KBM-7 (cell line): ENCODE results near the gene KASH5.
A peak's percentile ranks its signal among the peaks of the same experiment; 100 is the strongest.
"Not testable (repeated sequence)": the region's sequence is repeated elsewhere in the genome, so short reads cannot be mapped to it uniquely, and the experiment has no call there.

Source experiments
- DNase-seq: peaks from one replicate; pipeline ENCODE4 v3.0.0-alpha.2; 2015
- in situ Hi-C: fragments of 300-500 bp; cut with MboI; formaldehyde crosslinking; loops from 2 replicates; pipeline ENCODE4 v1.14.3; 2020; ENCODE audit warnings: low sequenced_read_pairs, low pct_unique_long_range_greater_than_20kb, mixed read lengths

The KASH5 gene

DNA sequence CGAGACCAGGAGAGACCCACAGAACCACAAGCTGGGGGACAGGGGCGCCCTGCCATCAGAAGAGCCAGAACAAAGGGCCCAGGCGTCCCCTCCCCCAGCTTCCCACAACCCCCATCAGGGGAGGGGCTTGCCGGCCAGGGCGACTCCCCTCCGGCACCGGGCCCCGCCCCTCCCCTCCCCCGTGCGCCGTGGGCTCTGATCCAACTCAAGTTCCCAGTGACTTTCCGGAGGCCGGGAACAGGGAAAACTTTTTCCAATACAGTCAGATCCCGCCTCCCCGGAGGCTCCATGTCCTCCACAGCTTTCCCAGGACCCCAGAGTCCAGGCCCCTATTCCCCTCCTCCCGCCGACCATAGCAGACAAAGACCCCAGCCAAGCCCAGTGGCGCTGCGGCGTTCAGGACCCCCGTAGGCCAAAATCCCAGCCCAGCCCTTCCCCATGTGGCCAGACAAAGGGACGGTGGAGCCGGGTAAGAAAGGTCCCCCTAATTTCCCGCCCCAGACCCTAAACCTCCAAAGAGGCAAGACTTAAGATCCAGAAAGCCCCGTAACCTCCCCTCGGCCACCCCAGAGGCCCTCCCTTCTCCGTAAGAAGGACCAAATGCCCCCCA is 26.5 kb upstream of the KASH5 start:
- DNase-seq: no peak
- in situ Hi-C loops: no loop called here

DNA sequence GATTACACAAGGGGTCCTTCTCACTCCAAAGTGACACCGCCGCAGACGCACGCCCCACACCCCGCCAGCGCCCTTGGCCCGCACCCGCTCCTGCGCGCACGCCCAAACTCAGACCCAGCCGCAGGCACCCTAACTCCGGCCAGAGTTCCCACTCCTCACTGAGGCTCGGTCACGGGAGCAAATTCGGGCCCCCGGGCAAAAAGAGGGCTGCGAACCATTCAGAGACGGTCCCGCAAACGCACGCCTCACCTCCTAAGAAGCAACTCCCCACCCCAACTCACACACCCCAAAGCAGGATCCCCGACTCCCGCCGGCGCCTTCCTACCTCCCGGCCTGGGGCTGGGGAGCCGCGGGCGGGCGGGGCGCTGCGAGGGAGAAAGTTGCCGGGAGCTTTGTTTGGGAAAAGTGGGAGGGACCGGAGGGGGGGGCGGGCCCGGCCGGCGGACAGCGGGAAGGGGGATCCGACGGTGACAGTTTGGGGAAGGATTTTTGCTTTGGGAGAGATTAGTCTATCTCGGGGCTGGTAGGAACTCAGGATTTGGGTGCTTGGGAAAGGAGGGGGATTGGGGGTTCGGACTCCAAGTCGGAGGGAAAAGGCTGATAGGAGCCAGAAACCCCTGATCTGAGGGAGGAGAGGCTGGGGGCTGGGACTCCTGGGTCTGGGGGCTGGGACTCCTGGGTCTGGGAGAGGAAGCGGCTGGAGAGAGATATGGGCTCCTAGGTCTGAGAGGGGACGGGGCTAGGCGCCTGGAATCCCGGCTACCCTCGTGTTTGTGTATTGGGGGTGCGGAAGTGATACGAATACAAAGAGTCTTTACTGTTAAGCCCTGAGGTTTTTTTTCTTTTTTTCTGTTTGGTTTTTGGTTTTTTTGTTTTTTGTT is 25.8 kb upstream of the KASH5 start, which contains the start of gene TEAD2:
TSS of gene TEAD2 (minus strand) at position 369 of the 881 bp plus-strand sequence. CDS start 2,341 bp downstream, outside the sequence.
- no peak for DNase-seq

DNA sequence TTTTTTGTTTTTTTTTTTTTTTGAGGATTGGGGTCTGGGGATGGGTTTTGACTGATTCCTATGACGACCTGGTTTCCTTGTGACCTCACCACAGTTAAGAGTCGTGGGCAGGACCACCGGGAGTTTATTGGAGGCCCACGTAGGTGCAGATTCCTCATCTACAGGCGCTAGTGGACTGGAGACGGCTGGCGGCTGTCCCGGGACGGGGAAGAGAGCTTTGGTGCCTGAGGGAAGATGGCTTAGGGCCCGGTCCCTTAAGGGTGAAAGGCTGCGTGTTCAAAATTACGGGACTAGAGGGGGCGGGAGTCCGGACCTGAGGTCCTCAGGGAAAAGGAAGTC is 25.2 kb upstream of the KASH5 start:
- in situ Hi-C loops: no loop called here

More for the DNA sequence above, 25.8 kb upstream of the KASH5 start, which contains the start of gene TEAD2:
- in situ Hi-C loops: no loop called here

DNA sequence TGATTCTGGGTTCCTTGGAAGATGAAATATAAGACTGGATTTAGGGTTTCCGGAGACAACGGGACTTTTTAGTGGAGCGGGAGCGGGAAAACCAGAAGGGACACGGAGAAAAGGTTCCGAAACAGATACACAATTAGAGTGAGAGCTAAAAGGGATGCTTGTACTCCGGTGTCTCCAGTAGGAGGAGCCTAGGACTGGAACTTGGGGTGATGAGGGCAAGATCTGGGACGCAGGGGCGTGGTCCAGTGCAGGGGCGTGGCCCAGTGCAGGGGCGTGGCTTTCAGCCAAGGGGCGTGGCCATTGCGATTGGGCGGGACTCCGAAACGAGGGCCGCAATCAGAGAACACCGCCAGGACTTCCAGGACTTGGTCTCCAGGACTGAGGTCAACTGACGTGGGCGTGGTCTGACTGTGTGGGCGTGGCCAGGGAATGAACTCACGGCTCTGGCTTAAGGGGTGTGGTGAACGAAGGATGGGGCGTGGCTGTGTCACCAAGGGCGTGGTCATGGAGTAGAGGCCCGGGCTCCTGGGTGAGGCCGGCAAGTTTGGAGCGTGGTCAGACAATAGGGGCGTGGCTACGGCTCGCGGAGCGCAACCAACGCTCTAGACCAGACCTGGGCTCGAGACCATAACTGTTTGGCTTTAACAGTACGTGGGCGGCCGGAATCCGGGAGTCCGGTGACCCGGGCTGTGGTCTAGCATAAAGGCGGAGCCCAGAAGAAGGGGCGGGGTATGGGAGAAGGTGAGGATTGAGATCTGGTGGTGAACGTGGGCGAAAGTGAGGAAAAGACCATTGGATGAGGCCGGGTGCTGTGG is 24.6 kb upstream of the KASH5 start, which contains the start of gene DKKL1:
TSS of gene DKKL1 (plus strand) at position 610 of the 815 bp plus-strand sequence. CDS start at position 732, 122 bp downstream.
- DNase-seq: peak; percentile 87
- in situ Hi-C loops: no loop called here

More for the DNA sequence above, 25.2 kb upstream of the KASH5 start:
- peak; percentile 18 for DNase-seq

DNA sequence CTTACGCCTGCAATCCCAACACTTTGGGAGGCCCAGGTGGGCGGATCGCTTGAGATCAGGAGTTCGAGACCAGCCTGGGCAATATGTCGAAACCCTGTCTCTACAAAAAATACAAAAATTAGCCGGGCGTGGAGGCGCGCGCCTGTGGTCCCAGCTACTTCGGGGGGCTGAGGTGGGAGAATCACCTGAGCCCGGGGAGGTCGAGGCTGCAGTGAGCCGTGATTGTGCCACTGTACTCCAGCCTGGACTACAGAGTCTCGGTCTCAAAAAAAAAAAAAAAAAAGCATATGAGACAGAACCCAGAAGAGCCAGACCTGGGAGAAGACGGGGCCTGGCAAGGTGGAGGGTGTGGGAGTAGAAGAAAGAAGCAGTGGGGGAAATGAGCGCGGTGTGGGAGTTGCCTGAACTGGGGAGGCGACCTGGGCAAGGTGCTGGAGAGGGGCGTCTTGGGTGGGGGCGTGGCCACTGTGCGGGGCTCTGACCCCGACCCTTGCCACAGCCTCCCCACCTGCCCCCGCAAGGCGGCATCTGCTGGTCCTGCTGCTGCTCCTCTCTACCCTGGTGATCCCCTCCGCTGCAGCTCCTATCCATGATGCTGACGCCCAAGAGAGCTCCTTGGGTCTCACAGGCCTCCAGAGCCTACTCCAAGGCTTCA is 23.8 kb upstream of the KASH5 start:
- DNase-seq: no peak
- in situ Hi-C loops: no loop called here

DNA sequence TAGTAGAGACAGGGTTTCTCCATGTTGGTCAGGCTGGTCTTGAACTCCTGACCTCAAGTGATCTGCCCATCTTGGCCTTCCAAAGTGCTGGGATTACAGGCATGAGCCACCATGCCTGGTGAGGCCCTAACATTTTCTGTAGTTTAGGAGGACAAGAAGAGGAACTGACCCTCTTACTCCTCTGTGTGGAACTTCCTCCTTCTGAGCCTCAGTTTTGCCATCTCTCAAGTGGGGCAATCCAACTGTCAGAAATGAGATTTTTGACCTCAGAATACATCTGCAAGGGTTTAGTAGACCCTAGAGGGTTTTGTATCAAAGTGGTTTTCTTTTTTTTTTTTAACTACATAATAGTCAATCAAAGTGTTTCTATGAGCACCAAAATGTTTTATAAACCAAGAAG is 21.9 kb upstream of the KASH5 start:
- in situ Hi-C loops: no loop called here
- no peak for DNase-seq

DNA sequence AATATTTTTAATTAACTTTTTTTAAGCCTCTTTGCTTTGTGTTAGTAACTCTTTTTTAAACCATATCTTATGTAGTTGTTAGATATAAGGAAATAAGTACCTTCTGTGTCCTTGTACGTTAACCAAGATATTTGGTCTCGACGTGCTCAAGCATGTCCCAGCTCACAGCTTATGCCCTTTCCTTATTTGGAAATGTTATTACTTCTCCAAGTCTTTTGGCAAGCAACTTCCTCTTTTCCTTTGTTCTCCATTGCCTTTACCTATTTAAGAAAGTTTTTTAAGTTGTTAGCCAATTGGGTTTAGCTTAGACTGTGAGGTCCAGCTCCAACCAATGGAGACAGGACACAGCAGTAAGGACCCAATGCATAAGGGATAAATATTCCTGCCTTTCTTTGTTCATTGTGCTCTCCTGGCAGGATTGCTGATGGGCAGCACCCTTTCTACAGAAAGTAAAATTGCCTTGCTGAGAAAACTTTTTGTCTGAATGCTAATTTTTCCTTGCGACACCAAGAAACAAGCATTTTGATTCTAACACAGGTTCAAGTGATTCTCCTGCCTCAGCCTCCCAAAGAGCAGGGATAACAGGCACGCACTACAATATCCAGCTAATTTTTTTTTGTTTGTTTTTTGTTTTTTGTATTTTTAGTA is 19.2 kb upstream of the KASH5 start:
- in situ Hi-C loops: no loop called here
- peak; percentile 85 for DNase-seq

DNA sequence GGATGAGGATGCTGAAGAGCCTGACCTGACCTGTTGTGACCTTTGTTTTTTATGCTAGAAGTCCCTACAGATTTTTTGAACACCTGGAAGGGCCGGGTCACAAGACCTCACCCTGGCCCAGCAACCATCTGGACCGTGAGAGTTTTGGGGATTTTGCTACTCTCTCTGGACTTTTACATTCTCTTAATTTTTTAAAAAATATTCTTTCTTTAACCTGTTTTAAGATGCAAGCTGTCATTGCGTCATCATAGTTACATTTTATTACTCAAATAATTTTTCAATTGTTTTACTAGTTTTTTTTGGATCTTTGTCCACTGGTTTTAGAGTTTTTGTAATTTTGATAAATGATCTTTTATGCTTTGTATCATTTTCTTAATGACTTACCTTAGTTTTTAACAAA is 16.9 kb upstream of the KASH5 start:
- in situ Hi-C loops: no loop called here
- no peak for DNase-seq

DNA sequence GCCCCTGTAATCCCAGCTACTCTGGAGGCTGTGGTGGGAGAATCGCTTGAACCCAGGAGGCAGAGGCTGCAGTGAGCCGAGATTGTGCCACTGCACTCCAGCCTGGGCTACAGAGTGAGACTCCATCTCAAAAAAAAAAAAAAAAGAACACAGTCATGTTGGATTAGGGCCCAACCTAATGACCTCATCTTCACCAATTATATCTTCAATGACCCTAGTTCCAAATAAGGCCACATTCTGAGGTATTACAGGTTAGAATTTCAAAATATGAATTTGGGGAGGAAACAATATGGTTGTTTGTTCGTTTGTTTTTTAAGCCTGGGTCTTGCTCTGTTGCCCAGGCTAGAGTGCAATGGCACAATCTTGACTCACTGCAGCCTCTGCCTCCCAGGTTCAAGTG is 14.9 kb upstream of the KASH5 start:
- DNase-seq, in situ Hi-C loops: not testable (repeated sequence)

DNA sequence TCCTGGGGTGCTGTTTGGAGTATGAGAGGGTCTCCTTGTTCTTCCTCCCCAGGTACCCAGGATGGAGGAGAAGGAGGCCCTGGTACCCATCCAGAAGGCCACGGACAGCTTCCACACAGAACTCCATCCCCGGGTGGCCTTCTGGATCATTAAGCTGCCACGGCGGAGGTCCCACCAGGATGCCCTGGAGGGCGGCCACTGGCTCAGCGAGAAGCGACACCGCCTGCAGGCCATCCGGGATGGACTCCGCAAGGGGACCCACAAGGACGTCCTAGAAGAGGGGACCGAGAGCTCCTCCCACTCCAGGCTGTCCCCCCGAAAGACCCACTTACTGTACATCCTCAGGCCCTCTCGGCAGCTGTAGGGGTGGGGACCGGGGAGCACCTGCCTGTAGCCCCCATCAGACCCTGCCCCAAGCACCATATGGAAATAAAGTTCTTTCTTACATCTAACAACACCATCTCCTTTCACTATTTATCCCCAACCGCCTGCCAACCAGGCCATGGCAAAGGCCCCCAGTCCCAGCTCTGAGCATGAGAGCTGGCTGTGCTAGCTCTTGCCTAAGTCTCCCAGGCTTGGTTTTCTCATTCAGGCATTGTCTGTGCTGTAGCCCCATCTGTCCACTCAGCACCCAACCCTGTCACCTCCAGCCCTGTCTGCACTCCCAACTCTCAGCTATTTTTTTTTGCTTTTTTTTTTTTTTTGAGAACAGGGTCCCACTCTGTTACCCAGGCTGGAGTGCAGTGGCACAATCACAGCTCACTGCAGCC is 13.2 kb upstream of the KASH5 start:
- in situ Hi-C loops: no loop called here

DNA sequence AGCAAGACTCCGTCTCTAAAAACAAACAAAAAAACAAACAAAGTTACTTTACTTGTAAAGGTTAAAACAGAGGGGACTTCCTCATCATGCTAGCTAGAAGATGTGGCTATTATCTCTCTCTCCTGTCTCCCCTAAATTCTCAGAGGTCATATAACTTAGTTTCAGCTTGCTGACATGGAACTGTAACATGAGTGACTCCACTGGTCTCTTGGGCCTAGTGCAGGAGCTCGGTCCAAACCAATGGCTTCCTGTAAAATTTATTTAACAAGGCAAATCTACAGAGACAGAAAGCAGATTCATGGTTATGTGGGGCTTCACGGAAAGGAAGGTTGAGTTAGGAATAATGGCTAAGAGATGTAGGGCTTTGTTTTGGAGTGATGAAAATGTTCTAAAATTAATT is 9.5 kb upstream of the KASH5 start:
- in situ Hi-C loops: no loop called here

More for the DNA sequence above, 13.2 kb upstream of the KASH5 start:
- DNase-seq: no peak

DNA sequence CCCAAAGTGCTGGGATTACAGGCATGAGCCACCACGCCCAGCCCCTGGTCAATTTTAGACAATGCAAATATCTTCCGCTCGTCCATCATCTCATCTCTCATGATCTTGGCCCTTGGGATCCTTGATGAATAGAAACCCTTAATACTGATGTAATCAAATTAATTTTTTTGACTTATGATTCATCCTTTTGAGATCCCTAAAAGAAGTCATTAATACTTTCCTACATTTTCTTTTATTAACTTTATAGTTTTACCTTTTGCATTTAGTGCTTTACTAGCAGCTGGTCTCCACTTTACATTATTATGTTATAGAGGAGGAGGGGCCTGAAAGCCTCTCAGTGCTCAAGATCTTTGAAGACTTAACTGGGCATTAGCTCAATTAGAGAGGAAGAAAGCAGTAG is 7.7 kb upstream of the KASH5 start:
- in situ Hi-C loops: no loop called here
- no peak for DNase-seq

More for the DNA sequence above, 9.5 kb upstream of the KASH5 start:
- no peak for DNase-seq

DNA sequence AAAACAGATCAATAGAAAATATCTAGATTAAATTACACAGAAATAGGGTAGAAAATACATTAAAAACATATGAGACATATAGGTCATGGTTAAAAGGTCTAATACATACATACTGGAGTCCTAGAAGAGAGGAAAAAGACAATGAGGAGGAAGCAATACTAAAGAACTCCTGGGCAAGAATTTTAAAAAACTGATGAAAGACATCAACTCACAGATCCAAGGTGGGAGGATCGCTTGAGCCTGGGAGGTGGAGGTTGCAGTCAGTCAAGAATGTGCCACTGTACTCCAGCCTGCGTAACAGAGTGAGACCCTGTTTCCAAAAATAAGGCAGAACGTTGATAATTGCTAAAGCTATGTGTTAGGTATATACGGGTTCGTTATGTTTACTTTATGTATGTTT is 5.4 kb upstream of the KASH5 start:
- in situ Hi-C loops: no loop called here

DNA sequence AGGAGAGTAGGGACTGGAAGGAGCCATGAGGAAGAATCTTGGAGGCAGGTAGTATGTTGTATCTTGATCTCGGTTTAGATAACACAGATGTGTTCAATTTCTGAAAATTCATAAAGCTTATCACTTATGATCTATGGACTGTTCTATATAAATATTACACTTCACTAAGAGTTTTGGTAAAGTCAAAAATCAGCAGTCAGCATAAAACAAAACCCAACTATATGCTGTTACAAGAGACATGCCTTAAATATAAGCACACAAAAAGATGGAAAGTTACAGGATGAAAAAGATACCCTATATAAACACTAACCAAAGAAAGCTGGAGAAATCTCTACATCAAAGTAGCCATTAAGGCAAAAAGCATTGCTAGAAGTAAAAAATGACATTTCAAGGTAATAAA is 4.5 kb upstream of the KASH5 start:
- no peak for DNase-seq
- in situ Hi-C loops: no loop called here

More for the DNA sequence above, 5.4 kb upstream of the KASH5 start:
- DNase-seq: no peak

DNA sequence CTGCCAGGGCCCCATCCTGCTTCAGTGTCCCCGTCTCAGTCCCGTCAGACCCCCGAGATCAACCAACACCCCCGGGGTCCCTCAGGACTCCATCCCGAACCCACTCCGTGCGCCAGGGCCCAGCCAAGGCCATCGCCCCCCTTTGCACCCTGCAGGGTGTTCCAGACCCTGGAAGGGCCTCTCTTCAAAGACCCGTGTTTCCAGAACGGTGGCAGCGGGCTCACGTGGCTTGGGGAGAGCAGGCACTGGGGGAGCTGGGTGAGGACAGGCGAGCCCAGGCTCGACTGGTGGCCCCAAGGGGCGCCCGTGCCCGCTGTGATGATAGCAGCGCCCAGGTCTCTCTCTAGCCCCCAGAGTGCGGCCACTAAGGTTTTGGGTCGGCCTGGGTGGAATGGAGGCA is 1.4 kb downstream of the KASH5 start:
- no peak for DNase-seq

DNA sequence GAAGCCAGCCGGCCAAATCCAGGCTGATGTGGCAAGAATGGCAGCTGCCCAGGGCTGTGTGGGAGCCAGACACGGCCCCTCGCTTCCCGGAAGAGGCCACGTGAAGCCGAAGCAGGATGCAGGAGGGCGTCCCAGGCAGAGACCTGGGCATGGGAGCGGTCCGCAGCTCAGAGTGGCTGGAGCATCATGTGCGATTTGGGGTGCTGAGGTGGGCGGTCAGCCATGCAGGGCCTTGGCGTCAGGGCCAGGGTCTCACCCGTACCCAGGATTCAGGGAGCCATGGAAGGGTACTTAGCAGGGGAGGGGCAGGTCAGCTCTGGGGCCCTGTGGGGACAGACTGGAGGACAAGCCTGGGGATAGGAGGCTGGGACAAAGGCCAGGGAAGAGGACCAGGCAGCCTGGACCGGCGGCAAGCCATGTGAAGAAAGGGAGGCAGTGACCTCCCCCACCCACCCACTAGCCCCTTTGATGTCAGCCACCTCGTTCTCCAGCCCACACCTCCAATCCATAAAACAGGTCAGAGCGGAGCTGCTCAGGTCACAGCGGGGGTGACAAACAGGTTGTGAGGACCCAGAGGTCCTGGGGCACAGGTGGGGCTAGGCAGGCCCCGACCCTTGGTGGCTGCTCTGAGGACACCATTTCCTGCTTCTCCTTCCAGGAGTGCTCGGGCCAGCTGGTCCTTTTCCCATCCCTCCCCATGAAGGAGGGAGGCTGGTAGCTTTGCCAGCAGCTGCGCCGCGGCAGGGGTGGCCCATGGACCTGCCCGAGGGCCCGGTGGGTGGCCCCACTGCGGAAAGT is 2.3 kb downstream of the KASH5 start:
- in situ Hi-C loops: no loop called here
- no peak for DNase-seq

More for the DNA sequence above, 1.4 kb downstream of the KASH5 start:
- in situ Hi-C loops: no loop called here

DNA sequence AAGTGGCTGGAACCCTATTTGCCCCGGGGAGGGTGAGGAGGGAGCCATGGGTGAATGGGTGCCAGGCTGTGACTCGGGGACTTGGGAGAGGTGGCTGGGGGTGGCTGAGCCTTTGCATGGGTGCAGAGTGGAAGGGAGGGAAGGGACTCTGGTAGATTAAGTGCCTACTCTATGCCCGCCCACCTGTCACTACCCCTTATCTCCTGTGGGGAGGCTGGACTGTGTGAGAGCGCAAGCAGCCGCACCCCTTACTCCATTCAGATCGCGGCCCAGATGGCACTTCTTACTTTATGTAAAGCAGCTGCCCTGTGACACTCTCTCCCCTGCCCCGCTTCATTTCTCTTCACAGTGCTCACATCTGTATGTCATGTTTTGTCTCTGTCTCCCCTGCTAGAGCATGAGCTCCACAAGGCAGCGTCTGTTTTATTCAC is 2.9 kb downstream of the KASH5 start:
- no peak for DNase-seq
- in situ Hi-C loops: no loop called here
